K562 (cell line): ENCODE data around the gene GBF1. TPM values are rescaled to one million over a fixed set of nuclear protein-coding genes. Genes with fewer than 3 reads are reported as not detected.

ENCODE experiments used
- NR2C2 ChIP-seq, 2 experiments: fragments of 200-800 bp in 1 of 2; sonication (Bioruptor generic) in 1 of 2; sonication (generic) in 1 of 2; formaldehyde crosslinking in 1 of 2; IDR thresholded peaks; 2 replicates each; pipeline versions ENCODE4 v1.6.1 to v1.8.0; 2016 to 2022; ENCODE audit warnings: mild to moderate bottlenecking in 1 of 2, missing compliant biosample characterization in 1 of 2, missing genetic modification characterization in 1 of 2, missing genetic modification reagents in 1 of 2
- polyA plus RNA-seq, 8 experiments: library from polyadenylated mRNA; depleted of rRNA in 4 of 8; stranded (reverse) in 5 of 8; unstranded in 3 of 8; fragments of >200 nt; fragmentation: Nextera tagmentation in 2 of 8; fragmentation: Illumina TruSeq in 1 of 8; extraction: Ambion mirVana in 2 of 8; extraction: Trizol in 1 of 8; gene quantifications; 2 replicates each; pipeline versions ENCODE4 v1.2.1 to v1.2.3, GENCODE V29; 2011 to 2014; ENCODE audit warnings: inconsistent platforms in 1 of 8, missing spikeins in 1 of 8
- total RNA-seq, 7 experiments: library from RNA; depleted of rRNA in 6 of 7; stranded (reverse); fragments of >200 nt in 6 of 7; fragmentation: Illumina TruSeq in 2 of 7; extraction: Trizol in 2 of 7; gene quantifications; 2 replicates each; pipeline versions ENCODE4 v1.2.1 to v1.2.3, GENCODE V29; 2011 to 2021; ENCODE audit warnings: low replicate concordance in 1 of 7
- TF ChIP-seq, protein P1 (sequence below): fragments of 250-450 bp; sonication (Bioruptor Pico); IDR thresholded peaks from 2 replicates; pipeline ENCODE4 v1.9.0; 2021; ENCODE audit warnings: mild to moderate bottlenecking, inconsistent platforms
- TF ChIP-seq, protein P2 (sequence below): sonication (generic); formaldehyde crosslinking; IDR thresholded peaks from 2 replicates; pipeline ENCODE4 v1.8.0; 2022; ENCODE audit warnings: mild to moderate bottlenecking, missing genetic modification reagents
- TF ChIP-seq, protein P3 (sequence below): fragments of 450-650 bp; IDR thresholded peaks from 2 replicates; pipeline ENCODE4 v1.6.1; 2016; ENCODE audit warnings: mild to moderate bottlenecking, moderate library complexity
- TF ChIP-seq, protein P4 (sequence below), 2 experiments: IDR thresholded peaks; 2 replicates each; pipeline ENCODE4 v1.6.1; 2011; ENCODE audit warnings: borderline replicate concordance in 1 of 2, control low read depth in 1 of 2, low read depth in 1 of 2, low read length in 1 of 2, mild to moderate bottlenecking in 1 of 2, mixed read lengths in 1 of 2, moderate library complexity in 1 of 2; ENCODE audit not compliant: insufficient read depth in 1 of 2, insufficient read length in 1 of 2, poor library complexity in 1 of 2, severe bottlenecking in 1 of 2; ENCODE audit errors: extremely low read depth in 1 of 2
- TF ChIP-seq, protein P5 (sequence below): fragments of 250-450 bp; sonication (Bioruptor Pico); IDR thresholded peaks from 2 replicates; pipeline ENCODE4 v1.5.0; 2021; ENCODE audit warnings: mild to moderate bottlenecking, borderline replicate concordance

The GBF1 gene
- total and polyA plus RNA-seq, 9 of the 15 experiments (the other 6 are each of a cell fraction or from before 2014, with no cell fraction given) = 0.69 to 28.0 (median 10.3) TPM

DNA sequence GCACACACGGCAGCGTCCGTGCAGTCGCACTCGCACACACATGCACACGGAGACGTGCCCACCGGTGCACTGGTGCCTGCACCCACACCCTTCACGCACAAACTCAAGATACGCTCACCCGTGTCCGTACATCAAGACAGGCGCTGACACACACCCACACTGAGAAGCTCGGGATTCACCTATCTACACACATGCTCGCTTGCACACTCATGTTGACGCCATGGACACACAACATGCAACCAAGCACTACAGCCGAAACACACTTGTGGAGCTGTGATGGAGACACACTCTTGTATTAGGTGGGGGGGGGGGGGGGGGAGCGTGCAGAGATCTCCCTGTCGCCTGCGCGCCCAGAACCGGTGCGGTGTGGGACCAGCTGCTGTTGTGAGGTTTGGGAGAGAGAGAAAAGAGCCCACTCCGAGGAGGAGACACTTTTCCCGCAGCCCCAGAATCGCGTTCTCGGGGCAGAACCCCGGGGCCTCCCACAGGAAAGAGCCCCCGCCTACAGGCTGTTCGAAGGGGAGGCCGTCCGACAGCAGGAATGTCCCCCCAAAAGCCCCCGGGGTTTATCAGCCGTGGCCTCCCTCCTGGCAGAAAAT, 149.6 kb downstream of the GBF1 start (continued):
- TF ChIP-seq, protein P1, sequence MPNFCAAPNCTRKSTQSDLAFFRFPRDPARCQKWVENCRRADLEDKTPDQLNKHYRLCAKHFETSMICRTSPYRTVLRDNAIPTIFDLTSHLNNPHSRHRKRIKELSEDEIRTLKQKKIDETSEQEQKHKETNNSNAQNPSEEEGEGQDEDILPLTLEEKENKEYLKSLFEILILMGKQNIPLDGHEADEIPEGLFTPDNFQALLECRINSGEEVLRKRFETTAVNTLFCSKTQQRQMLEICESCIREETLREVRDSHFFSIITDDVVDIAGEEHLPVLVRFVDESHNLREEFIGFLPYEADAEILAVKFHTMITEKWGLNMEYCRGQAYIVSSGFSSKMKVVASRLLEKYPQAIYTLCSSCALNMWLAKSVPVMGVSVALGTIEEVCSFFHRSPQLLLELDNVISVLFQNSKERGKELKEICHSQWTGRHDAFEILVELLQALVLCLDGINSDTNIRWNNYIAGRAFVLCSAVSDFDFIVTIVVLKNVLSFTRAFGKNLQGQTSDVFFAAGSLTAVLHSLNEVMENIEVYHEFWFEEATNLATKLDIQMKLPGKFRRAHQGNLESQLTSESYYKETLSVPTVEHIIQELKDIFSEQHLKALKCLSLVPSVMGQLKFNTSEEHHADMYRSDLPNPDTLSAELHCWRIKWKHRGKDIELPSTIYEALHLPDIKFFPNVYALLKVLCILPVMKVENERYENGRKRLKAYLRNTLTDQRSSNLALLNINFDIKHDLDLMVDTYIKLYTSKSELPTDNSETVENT (CRISPR knock-in tag) = 0 out of 2 replicates have a peak, but pooled peaks have one; percentile 5
- TF ChIP-seq, protein P2, sequence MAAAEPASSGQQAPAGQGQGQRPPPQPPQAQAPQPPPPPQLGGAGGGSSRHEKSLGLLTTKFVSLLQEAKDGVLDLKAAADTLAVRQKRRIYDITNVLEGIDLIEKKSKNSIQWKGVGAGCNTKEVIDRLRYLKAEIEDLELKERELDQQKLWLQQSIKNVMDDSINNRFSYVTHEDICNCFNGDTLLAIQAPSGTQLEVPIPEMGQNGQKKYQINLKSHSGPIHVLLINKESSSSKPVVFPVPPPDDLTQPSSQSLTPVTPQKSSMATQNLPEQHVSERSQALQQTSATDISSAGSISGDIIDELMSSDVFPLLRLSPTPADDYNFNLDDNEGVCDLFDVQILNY (CRISPR knock-in tag) = no peak
- TF ChIP-seq, protein P3, sequence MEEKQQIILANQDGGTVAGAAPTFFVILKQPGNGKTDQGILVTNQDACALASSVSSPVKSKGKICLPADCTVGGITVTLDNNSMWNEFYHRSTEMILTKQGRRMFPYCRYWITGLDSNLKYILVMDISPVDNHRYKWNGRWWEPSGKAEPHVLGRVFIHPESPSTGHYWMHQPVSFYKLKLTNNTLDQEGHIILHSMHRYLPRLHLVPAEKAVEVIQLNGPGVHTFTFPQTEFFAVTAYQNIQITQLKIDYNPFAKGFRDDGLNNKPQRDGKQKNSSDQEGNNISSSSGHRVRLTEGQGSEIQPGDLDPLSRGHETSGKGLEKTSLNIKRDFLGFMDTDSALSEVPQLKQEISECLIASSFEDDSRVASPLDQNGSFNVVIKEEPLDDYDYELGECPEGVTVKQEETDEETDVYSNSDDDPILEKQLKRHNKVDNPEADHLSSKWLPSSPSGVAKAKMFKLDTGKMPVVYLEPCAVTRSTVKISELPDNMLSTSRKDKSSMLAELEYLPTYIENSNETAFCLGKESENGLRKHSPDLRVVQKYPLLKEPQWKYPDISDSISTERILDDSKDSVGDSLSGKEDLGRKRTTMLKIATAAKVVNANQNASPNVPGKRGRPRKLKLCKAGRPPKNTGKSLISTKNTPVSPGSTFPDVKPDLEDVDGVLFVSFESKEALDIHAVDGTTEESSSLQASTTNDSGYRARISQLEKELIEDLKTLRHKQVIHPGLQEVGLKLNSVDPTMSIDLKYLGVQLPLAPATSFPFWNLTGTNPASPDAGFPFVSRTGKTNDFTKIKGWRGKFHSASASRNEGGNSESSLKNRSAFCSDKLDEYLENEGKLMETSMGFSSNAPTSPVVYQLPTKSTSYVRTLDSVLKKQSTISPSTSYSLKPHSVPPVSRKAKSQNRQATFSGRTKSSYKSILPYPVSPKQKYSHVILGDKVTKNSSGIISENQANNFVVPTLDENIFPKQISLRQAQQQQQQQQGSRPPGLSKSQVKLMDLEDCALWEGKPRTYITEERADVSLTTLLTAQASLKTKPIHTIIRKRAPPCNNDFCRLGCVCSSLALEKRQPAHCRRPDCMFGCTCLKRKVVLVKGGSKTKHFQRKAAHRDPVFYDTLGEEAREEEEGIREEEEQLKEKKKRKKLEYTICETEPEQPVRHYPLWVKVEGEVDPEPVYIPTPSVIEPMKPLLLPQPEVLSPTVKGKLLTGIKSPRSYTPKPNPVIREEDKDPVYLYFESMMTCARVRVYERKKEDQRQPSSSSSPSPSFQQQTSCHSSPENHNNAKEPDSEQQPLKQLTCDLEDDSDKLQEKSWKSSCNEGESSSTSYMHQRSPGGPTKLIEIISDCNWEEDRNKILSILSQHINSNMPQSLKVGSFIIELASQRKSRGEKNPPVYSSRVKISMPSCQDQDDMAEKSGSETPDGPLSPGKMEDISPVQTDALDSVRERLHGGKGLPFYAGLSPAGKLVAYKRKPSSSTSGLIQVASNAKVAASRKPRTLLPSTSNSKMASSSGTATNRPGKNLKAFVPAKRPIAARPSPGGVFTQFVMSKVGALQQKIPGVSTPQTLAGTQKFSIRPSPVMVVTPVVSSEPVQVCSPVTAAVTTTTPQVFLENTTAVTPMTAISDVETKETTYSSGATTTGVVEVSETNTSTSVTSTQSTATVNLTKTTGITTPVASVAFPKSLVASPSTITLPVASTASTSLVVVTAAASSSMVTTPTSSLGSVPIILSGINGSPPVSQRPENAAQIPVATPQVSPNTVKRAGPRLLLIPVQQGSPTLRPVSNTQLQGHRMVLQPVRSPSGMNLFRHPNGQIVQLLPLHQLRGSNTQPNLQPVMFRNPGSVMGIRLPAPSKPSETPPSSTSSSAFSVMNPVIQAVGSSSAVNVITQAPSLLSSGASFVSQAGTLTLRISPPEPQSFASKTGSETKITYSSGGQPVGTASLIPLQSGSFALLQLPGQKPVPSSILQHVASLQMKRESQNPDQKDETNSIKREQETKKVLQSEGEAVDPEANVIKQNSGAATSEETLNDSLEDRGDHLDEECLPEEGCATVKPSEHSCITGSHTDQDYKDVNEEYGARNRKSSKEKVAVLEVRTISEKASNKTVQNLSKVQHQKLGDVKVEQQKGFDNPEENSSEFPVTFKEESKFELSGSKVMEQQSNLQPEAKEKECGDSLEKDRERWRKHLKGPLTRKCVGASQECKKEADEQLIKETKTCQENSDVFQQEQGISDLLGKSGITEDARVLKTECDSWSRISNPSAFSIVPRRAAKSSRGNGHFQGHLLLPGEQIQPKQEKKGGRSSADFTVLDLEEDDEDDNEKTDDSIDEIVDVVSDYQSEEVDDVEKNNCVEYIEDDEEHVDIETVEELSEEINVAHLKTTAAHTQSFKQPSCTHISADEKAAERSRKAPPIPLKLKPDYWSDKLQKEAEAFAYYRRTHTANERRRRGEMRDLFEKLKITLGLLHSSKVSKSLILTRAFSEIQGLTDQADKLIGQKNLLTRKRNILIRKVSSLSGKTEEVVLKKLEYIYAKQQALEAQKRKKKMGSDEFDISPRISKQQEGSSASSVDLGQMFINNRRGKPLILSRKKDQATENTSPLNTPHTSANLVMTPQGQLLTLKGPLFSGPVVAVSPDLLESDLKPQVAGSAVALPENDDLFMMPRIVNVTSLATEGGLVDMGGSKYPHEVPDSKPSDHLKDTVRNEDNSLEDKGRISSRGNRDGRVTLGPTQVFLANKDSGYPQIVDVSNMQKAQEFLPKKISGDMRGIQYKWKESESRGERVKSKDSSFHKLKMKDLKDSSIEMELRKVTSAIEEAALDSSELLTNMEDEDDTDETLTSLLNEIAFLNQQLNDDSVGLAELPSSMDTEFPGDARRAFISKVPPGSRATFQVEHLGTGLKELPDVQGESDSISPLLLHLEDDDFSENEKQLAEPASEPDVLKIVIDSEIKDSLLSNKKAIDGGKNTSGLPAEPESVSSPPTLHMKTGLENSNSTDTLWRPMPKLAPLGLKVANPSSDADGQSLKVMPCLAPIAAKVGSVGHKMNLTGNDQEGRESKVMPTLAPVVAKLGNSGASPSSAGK = peak; percentile 4; the same call in 1 of the 2 replicates
- TF ChIP-seq, protein P4, sequence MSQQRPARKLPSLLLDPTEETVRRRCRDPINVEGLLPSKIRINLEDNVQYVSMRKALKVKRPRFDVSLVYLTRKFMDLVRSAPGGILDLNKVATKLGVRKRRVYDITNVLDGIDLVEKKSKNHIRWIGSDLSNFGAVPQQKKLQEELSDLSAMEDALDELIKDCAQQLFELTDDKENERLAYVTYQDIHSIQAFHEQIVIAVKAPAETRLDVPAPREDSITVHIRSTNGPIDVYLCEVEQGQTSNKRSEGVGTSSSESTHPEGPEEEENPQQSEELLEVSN (IDR thresholded peaks at IDR 0.05; ENCODE audit: borderline replicate concordance in 1 of 2, extremely low read depth in 1 of 2, insufficient read depth in 1 of 2, insufficient read length in 1 of 2, low read depth in 1 of 2, low read length in 1 of 2, poor library complexity in 1 of 2, severe bottlenecking in 1 of 2) = peak in 1 of 2 experiments; percentile 3
- TF ChIP-seq, protein P5, sequence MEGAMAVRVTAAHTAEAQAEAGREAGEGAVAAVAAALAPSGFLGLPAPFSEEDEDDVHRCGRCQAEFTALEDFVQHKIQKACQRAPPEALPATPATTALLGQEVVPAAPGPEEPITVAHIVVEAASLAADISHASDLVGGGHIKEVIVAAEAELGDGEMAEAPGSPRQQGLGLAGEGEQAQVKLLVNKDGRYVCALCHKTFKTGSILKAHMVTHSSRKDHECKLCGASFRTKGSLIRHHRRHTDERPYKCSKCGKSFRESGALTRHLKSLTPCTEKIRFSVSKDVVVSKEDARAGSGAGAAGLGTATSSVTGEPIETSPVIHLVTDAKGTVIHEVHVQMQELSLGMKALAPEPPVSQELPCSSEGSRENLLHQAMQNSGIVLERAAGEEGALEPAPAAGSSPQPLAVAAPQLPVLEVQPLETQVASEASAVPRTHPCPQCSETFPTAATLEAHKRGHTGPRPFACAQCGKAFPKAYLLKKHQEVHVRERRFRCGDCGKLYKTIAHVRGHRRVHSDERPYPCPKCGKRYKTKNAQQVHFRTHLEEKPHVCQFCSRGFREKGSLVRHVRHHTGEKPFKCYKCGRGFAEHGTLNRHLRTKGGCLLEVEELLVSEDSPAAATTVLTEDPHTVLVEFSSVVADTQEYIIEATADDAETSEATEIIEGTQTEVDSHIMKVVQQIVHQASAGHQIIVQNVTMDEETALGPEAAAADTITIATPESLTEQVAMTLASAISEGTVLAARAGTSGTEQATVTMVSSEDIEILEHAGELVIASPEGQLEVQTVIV (CRISPR knock-in tag) = no peak
- TF ChIP-seq NR2C2 (CRISPR knock-in tag; IDR thresholded peaks at IDR 0.05) (peak; percentile 56; the same call in 1 of the 2 replicates), NR2C2 (tag; IDR thresholded peaks at IDR 0.05) (no peak)
